Measurements from ENCODE around the gene MYL4. TPM values are rescaled to one million over a fixed set of nuclear protein-coding genes. Genes with fewer than 3 reads are reported as not detected.

Gene MYL4
- total RNA-seq, 4 donors from 2014 or later = 0.50 to 0.52 TPM; not detected in 2

DNA sequence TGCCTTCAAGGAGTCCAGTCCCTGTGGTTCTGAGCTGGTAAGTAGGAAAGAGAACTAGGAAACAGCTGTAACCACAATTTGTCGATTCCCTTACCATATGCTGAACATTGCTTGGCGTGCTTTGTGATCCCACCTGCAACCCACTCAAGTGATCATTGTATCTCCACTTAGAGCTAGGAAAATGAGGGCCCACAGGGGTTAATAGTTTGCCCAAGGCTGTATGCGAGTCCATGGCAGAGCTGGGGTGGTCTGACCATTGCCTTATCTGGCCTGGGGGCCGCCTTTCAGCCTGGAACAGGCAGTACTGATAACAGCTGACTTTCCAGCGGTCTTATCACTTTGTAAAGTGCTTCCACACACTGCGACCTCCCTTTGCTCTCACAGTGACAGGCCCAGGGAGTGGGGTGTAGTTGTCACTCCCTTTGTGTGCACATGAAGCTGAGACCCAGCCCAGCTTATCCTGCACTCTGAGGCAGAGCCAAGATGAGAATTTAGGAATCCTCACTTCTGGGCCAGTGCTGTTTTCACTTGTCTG lies 9.8 kb downstream of the MYL4 start:
- H3K9me3 ChIP-seq = no peaks in the 10 kb centered on the region
- intact Hi-C loops (cut with DNase I) = no loop called here
- H3K27ac ChIP-seq (replicated peaks in 1 of 4) = no peak overlapping the region
- H3K36me3 ChIP-seq = no peaks in the 10 kb centered on the region
- WGBS = 78% methylated on average over 6 of the region's 6 CpGs
- H3K4me3 ChIP-seq = no peak overlapping the region
- no peak for DNase-seq (ENCODE audit: extremely low spot score)
- TF ChIP-seq POLR2AphosphoS5 (IDR thresholded peaks at IDR 0.05) = no peak
- no peak for TF ChIP-seq EP300 (IDR thresholded peaks at IDR 0.05)
- TF ChIP-seq, protein P1, sequence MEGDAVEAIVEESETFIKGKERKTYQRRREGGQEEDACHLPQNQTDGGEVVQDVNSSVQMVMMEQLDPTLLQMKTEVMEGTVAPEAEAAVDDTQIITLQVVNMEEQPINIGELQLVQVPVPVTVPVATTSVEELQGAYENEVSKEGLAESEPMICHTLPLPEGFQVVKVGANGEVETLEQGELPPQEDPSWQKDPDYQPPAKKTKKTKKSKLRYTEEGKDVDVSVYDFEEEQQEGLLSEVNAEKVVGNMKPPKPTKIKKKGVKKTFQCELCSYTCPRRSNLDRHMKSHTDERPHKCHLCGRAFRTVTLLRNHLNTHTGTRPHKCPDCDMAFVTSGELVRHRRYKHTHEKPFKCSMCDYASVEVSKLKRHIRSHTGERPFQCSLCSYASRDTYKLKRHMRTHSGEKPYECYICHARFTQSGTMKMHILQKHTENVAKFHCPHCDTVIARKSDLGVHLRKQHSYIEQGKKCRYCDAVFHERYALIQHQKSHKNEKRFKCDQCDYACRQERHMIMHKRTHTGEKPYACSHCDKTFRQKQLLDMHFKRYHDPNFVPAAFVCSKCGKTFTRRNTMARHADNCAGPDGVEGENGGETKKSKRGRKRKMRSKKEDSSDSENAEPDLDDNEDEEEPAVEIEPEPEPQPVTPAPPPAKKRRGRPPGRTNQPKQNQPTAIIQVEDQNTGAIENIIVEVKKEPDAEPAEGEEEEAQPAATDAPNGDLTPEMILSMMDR (IDR thresholded peaks at IDR 0.05) = no peak
- no peak for TF ChIP-seq POLR2A (IDR thresholded peaks at IDR 0.05; ENCODE audit: low read depth)
- no peaks in the 10 kb centered on the region for H3K27me3 ChIP-seq
- peaks cover 0 to 13% (median 5%) of the 10 kb centered on the region in 4 donors for H3K4me1 ChIP-seq

DNA sequence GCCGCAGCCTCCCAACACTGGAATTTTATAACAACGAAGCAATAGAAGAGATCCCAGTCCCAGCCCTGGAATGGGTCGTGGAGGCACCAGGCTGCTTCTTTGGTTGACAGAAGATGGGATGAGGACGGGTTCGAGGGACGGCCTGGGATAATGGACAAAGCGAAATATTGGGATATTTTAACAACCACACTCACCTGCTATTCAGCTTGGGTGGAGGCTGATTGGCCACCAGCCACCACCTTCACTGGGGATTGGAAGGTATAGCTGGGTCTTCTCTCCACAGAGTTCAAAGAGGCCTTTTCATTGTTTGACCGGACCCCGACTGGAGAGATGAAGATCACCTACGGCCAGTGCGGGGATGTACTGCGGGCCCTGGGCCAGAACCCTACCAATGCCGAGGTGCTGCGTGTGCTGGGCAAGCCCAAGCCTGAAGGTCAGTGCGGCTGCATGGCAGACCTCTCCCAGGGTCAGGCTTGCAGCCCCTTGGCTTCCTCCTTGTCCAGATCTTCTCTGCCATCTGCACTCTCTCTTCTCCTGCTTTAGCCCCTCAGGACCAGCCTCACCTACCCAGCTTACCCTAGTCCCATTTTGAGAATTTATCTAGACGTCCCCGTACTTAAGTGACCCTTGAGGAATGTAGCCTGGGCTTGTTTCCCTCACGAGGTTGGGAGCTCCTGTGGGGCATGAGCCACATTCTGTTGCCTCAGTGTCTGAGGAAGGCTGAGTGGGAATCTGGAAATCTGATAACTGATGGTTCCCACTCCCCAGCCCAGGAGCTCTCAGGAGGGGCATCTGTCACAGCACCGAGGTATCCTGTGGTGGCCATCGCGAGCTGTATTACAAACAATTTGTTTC lies 10.7 kb downstream of the MYL4 start:
- Histone ChIP-seq H3K4me3 (no peak overlapping the region), H3K36me3 (no peaks in the 10 kb centered on the region), H3K27me3 (no peaks in the 10 kb centered on the region), H3K27ac (replicated peaks in 1 of 4) (no peak overlapping the region), H3K4me1 (peaks cover 5 to 20% (median 13%) of the 10 kb centered on the region in 4 donors), H3K9me3 (no peaks in the 10 kb centered on the region)
- TF ChIP-seq, protein P1 (IDR thresholded peaks at IDR 0.05) = no peak
- TF ChIP-seq POLR2A (IDR thresholded peaks at IDR 0.05; ENCODE audit: low read depth) (no peak), POLR2AphosphoS5 (IDR thresholded peaks at IDR 0.05) (no peak), EP300 (IDR thresholded peaks at IDR 0.05) (no peak)
- 85% methylated on average over 21 of the region's 21 CpGs for WGBS
- DNase-seq (ENCODE audit: extremely low spot score) = no peak
- intact Hi-C loops (cut with DNase I) = no loop called here

GRCh38 chr17:47220531-47220999 lies 11.4 kb downstream of the MYL4 start:
- Histone ChIP-seq H3K4me1 (peaks cover 12 to 26% (median 20%) of the 10 kb centered on the region in 4 donors), H3K27ac (replicated peaks in 1 of 4) (no peak overlapping the region)
- WGBS = 72% methylated on average over 6 of the region's 7 CpGs

GRCh38 chr17:47221154-47221553 lies 12.0 kb downstream of the MYL4 start:
- H3K4me3 ChIP-seq = no peak overlapping the region
- H3K4me1 ChIP-seq = peaks cover 18 to 32% (median 26%) of the 10 kb centered on the region in 4 donors
- H3K36me3 ChIP-seq = no peaks in the 10 kb centered on the region
- intact Hi-C loops (cut with DNase I) = no loop called here
- TF ChIP-seq, protein P1 (IDR thresholded peaks at IDR 0.05) = no peak
- no peak for TF ChIP-seq POLR2AphosphoS5 (IDR thresholded peaks at IDR 0.05)
- TF ChIP-seq EP300 (IDR thresholded peaks at IDR 0.05) = no peak
- TF ChIP-seq POLR2A (IDR thresholded peaks at IDR 0.05; ENCODE audit: low read depth) = no peak
- WGBS = 84% methylated on average over 6 of the region's 6 CpGs
- H3K9me3 ChIP-seq = no peaks in the 10 kb centered on the region
- H3K27ac ChIP-seq (replicated peaks in 1 of 4) = no peak overlapping the region
- no peak for DNase-seq (ENCODE audit: extremely low spot score)
- no peaks in the 10 kb centered on the region for H3K27me3 ChIP-seq

More at GRCh38 chr17:47220531-47220999, 11.4 kb downstream of the MYL4 start:
- no peak for DNase-seq (ENCODE audit: extremely low spot score)
- TF ChIP-seq EP300 (IDR thresholded peaks at IDR 0.05) (no peak), POLR2A (IDR thresholded peaks at IDR 0.05; ENCODE audit: low read depth) (no peak)
- H3K4me3 ChIP-seq = no peak overlapping the region
- intact Hi-C loops (cut with DNase I) = no loop called here
- no peaks in the 10 kb centered on the region for H3K36me3 ChIP-seq
- no peaks in the 10 kb centered on the region for H3K9me3 ChIP-seq
- no peaks in the 10 kb centered on the region for H3K27me3 ChIP-seq

- Histone ChIP-seq H3K27ac (replicated peaks in 1 of 4) (no peak overlapping the region), H3K4me1 (peaks cover 22 to 37% (median 30%) of the 10 kb centered on the region in 4 donors), H3K36me3 (no peaks in the 10 kb centered on the region), H3K4me3 (no peak overlapping the region), H3K9me3 (no peaks in the 10 kb centered on the region), H3K27me3 (no peaks in the 10 kb centered on the region)
- 100% methylated on average over 3 of the region's 4 CpGs for WGBS
- TF ChIP-seq EP300 (IDR thresholded peaks at IDR 0.05) = no peak
- no peak for TF ChIP-seq POLR2A (IDR thresholded peaks at IDR 0.05; ENCODE audit: low read depth)
- no peak for TF ChIP-seq POLR2AphosphoS5 (IDR thresholded peaks at IDR 0.05)
- TF ChIP-seq, protein P1 (IDR thresholded peaks at IDR 0.05) = no peak
- no peak for DNase-seq (ENCODE audit: extremely low spot score)
- intact Hi-C loops (cut with DNase I) = no loop called here
Measured at GRCh38 chr17:47222047-47222446, 12.9 kb downstream of the MYL4 start.
